Gastroesophageal sphincter (tissue), 4 donors: ENCODE data around the gene MYL10. TPM values are rescaled to one million over a fixed set of nuclear protein-coding genes. Genes with fewer than 3 reads are reported as not detected.

Experiments used
- ATAC-seq: fragments of 150-250 bp; one replicate; pipeline ENCODE4 v1.9.1; 2016; ENCODE audit warnings: mild to moderate bottlenecking, moderate library complexity
- H3K27ac ChIP-seq, 4 donors: fragments of 200-600 bp; sonication (generic) in 3 of 4; 1 replicate in 3 of 4; 2 replicates in 1 of 4; pipeline ENCODE4 v1.5.1; 2016 to 2019
- H3K27me3 ChIP-seq: fragments of 200-600 bp; sonication (generic); one replicate; pipeline ENCODE4 v1.5.1; 2019
- H3K36me3 ChIP-seq, 2 donors: fragments of 200-600 bp; sonication (generic); one replicate each; pipeline ENCODE4 v1.5.1; 2019; ENCODE audit warnings: control low read depth in 1 of 2
- H3K4me1 ChIP-seq, 3 donors: fragments of 200-600 bp; sonication (generic); 1 replicate in 2 of 3; 2 replicates in 1 of 3; pipeline ENCODE4 v1.5.1; 2016 to 2019; ENCODE audit warnings: control low read depth in 2 of 3
- H3K4me3 ChIP-seq, 2 donors: fragments of 200-600 bp; sonication (generic); one replicate each; pipeline ENCODE4 v1.5.1; 2019; ENCODE audit warnings: mild to moderate bottlenecking in 1 of 2, moderate library complexity in 1 of 2
- H3K9me3 ChIP-seq, 3 donors: fragments of 200-600 bp; sonication (generic); one replicate each; pipeline ENCODE4 v1.5.1; 2017 to 2019; ENCODE audit warnings: control low read depth in 2 of 3
- EP300 ChIP-seq: sonication (generic); formaldehyde crosslinking; IDR thresholded peaks from one replicate; pipeline ENCODE4 v1.6.1; 2017; ENCODE audit warnings: antibody characterized with exemption, mild to moderate bottlenecking
- POLR2A ChIP-seq, 2 donors: fragments of 450-650 bp; IDR thresholded peaks; one replicate each; pipeline ENCODE4 v1.6.1; 2017; ENCODE audit warnings: antibody characterized with exemption in 2 of 2, mild to moderate bottlenecking in 2 of 2, moderate library complexity in 1 of 2
- POLR2AphosphoS5 ChIP-seq: sonication (generic); formaldehyde crosslinking; IDR thresholded peaks from one replicate; pipeline ENCODE4 v1.6.1; 2017; ENCODE audit warnings: antibody characterized with exemption
- WGBS, 2 donors: methylation state at CpG; one replicate each; pipeline ENCODE4 v1.1.5; 2018; ENCODE audit warnings: low coverage in 1 of 2; 5-methylcytosine and 5-hydroxymethylcytosine counted together
- total RNA-seq, 4 donors: library from RNA; depleted of rRNA; stranded (reverse); fragments of >200 nt; gene quantifications; one replicate each; pipeline ENCODE4 v1.1.0, GENCODE V29; 2016
- TF ChIP-seq, protein P1 (sequence below), 4 experiments: fragments of 200-600 bp in 2 of 4; fragments of 450-650 bp in 2 of 4; sonication (generic) in 1 of 4; IDR thresholded peaks; one replicate each; pipeline ENCODE4 v1.5.1; 2017 to 2019; ENCODE audit warnings: antibody characterized with exemption in 4 of 4, mild to moderate bottlenecking in 2 of 4, moderate library complexity in 2 of 4

Gene MYL10
- total RNA-seq, 4 donors from 2014 or later: not detected

DNA sequence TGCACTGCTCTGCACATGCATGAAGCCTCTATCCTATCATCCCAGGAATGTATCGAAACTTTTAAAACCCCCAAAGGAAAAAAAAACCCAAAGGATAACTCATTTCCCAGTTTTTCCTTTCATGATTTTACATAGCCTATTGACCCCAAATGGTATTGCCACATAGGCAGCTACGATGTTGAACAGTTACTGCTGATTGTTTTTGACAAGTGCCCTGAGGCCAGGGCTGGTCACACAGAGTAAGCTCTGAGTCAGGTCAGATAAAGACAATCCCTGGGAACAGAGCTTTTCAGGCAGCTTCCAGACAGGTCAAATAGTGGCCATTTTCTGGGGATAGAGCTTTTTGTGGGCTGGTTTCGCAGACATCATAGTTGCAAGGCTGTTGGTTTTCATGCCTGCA lies 52.1 kb downstream of the MYL10 start:
- no peak for ATAC-seq
- Histone ChIP-seq H3K36me3 (no peaks in the 10 kb centered on the region), H3K4me3 (no peak overlapping the region), H3K9me3 (peaks cover 0 to 19% (median 0%) of the 10 kb centered on the region in 3 donors), H3K27me3 (peaks cover 49% of the 10 kb centered on the region), H3K27ac (no peak overlapping the region), H3K4me1 (no peaks in the 10 kb centered on the region)
- no peak for TF ChIP-seq POLR2AphosphoS5
- TF ChIP-seq, protein P1, sequence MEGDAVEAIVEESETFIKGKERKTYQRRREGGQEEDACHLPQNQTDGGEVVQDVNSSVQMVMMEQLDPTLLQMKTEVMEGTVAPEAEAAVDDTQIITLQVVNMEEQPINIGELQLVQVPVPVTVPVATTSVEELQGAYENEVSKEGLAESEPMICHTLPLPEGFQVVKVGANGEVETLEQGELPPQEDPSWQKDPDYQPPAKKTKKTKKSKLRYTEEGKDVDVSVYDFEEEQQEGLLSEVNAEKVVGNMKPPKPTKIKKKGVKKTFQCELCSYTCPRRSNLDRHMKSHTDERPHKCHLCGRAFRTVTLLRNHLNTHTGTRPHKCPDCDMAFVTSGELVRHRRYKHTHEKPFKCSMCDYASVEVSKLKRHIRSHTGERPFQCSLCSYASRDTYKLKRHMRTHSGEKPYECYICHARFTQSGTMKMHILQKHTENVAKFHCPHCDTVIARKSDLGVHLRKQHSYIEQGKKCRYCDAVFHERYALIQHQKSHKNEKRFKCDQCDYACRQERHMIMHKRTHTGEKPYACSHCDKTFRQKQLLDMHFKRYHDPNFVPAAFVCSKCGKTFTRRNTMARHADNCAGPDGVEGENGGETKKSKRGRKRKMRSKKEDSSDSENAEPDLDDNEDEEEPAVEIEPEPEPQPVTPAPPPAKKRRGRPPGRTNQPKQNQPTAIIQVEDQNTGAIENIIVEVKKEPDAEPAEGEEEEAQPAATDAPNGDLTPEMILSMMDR (IDR thresholded peaks at IDR 0.05): no peak
- TF ChIP-seq POLR2A (IDR thresholded peaks at IDR 0.05): no peak
- TF ChIP-seq EP300: no peak
- 89 to 93% methylated on average over 2 to 3 of the region's 3 CpGs for WGBS, 2 donors

DNA sequence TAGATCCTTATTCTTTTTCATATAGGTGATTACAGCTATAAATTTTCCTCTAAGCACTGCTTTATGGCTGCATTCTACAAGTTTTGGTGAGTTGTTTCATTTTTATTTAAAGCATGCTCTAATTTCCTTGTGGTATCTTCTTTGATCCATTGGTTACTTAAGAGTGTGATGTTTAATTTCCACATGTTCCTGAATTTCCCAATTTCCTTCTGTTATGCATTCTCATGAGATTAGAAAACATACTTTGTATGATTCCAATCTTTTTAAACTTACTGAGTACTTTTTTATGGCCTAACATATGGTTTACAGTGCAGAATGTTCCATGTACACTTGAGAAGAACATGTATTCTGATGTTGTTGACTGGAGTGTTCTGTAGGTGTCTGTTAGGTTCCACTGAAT lies 53.4 kb downstream of the MYL10 start:
- Histone ChIP-seq H3K27ac (no peak overlapping the region), H3K9me3 (peaks cover 0 to 26% (median 0%) of the 10 kb centered on the region in 3 donors), H3K36me3 (no peaks in the 10 kb centered on the region), H3K27me3 (peaks cover 38% of the 10 kb centered on the region), H3K4me1 (no peaks in the 10 kb centered on the region), H3K4me3 (no peak overlapping the region)
- no peak for ATAC-seq
- TF ChIP-seq, protein P1 (IDR thresholded peaks at IDR 0.05): no peak
- TF ChIP-seq POLR2A (IDR thresholded peaks at IDR 0.05): no peak
- TF ChIP-seq POLR2AphosphoS5: no peak
- TF ChIP-seq EP300: no peak

DNA sequence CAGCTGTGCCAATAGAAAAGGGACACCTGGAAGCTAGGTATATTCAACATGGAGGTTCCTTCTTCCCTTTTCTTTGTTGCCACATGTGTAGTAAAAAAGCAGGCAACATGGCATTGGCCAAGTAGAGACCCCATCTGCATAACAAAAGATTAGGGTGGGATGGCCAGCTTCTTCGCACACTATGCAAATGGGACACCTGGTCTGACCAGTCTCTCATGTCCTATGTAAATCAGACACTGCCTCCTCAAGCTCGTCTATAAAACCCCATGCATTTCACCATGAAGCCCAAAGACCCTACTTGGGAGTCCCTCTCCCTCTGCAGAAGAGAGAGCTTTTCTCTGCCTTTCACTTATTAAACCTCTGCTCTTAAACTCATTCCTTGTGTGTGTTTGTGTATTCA lies 53.9 kb downstream of the MYL10 start:
- H3K36me3 ChIP-seq: no peaks in the 10 kb centered on the region
- H3K9me3 ChIP-seq: peaks cover 0 to 30% (median 0%) of the 10 kb centered on the region in 3 donors
- no peak overlapping the region for H3K27ac ChIP-seq
- TF ChIP-seq POLR2AphosphoS5 (no peak), POLR2A (IDR thresholded peaks at IDR 0.05) (no peak), EP300 (no peak)
- TF ChIP-seq, protein P1 (IDR thresholded peaks at IDR 0.05): no peak
- H3K4me1 ChIP-seq: no peaks in the 10 kb centered on the region
- H3K4me3 ChIP-seq: no peak overlapping the region
- 50% methylated on average over 2 of the region's 2 CpGs; no CpG with 5 or more reads in 1 of the 2 donors for WGBS, 2 donors
- ATAC-seq: no peak
- peaks cover 32% of the 10 kb centered on the region for H3K27me3 ChIP-seq

DNA sequence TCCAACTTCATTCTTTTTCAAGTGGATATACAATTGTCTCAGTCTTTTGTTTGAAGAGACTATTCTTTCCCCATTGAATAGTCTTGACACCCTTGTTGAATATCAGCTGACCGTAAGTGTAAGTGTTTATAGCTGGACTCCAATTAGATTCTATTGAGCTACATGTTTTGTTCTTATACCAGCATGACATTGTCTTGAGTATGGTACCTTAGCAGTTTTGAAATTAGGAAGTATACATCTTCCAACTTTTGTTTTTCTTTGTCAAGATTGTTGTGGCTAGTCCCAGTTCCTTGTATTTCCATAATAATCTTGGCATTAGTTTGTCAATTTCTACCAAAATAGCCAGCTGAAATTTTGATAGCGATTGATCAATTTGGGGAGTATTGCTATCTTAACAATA lies 56.9 kb downstream of the MYL10 start:
- WGBS, 2 donors: 81 to 87% methylated on average over 2 of the region's 2 CpGs
- H3K9me3 ChIP-seq: peaks cover 0 to 37% (median 0%) of the 10 kb centered on the region in 3 donors
- H3K27me3 ChIP-seq: peaks cover 26% of the 10 kb centered on the region
- H3K36me3 ChIP-seq: no peaks in the 10 kb centered on the region
- no peak overlapping the region for H3K4me3 ChIP-seq
- no peaks in the 10 kb centered on the region for H3K4me1 ChIP-seq
- H3K27ac ChIP-seq: no peak overlapping the region
- TF ChIP-seq, protein P1 (IDR thresholded peaks at IDR 0.05): no peak
- TF ChIP-seq POLR2A (IDR thresholded peaks at IDR 0.05): no peak
- no peak for TF ChIP-seq POLR2AphosphoS5
- TF ChIP-seq EP300: no peak
- ATAC-seq: no peak

DNA sequence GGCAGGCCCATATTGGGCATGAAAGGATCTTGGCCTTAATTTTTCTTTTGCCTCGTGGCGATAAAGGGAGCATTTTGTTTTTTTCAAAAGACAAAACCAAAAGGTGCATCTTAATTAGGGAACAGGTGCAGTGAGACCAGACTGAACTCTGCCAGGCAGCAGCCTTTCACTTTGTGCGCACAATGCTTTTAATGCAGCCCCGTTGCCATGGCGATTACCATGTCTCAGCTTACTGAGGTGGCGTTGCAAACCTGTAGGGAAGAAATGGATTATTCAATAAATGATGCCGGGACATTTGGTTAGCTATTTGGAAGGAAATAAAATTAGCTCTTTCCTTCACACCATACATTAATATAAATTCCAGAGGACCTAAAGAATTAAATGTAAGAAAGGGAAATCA lies 61.9 kb downstream of the MYL10 start:
- Histone ChIP-seq H3K27me3 (peaks cover 59% of the 10 kb centered on the region), H3K36me3 (no peaks in the 10 kb centered on the region), H3K27ac (no peak overlapping the region), H3K4me1 (no peaks in the 10 kb centered on the region), H3K9me3 (peaks cover 0 to 20% (median 0%) of the 10 kb centered on the region in 3 donors), H3K4me3 (no peak overlapping the region)
- whole genome bisulfite sequencing, 2 donors: 80 to 81% methylated on average over 5 to 7 of the region's 7 CpGs
- TF ChIP-seq EP300 (no peak), POLR2AphosphoS5 (no peak), POLR2A (IDR thresholded peaks at IDR 0.05) (no peak)
- TF ChIP-seq, protein P1 (IDR thresholded peaks at IDR 0.05): no peak
- ATAC-seq: no peak
